GM21737 (cell line): ENCODE results near the gene KRT76.
"Not testable (repeated sequence)": the region's sequence is repeated elsewhere in the genome, so short reads cannot be mapped to it uniquely, and the experiment has no call there.

Experiments used
- ATAC-seq: cut with Tn5 transposase; IDR thresholded peaks from one replicate; pipeline ENCODE4 v1.9.1; 2021; ENCODE audit warnings: mild to moderate bottlenecking, moderate library complexity; ENCODE audit not compliant: unreplicated experiment

Gene KRT76

DNA sequence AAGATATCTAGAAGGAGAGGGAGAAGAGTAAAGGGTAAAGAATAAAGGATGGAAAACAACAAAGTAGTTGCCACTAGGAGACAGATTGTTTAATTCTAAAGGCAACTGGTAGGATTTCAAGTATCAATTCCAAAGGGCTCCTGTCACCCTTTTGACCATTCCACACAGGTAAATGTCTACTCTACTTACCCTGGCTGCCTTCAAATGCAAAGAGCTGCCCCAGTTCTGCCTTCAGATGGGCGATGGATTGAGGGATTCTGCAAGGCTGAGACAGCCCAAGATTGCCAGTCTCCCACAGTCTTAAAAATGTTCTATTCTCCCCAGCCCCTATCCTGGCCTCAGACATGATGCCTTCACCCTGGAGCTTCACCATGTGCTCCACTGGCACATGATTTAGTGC lies 11.4 kb downstream of the KRT76 start:
- ATAC-seq: no peak

DNA sequence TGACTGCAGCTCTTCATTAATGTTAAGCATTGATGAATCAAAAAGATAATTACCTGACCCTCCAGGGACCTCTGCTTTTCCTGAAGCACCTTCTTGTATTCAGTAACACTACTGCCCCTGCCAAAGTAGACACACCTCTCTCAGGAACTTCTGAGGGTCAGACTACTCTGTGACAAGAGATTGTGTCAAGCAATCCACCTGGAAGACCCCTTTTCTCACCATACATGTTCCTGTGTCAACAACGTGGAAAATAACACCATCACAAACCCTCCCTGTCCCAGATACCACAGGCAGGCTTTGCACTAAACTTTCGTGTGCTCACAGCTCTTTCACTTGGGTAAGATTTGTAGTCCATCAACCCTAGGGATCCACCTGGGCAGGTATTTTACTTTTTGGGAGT lies 13.2 kb downstream of the KRT76 start:
- ATAC-seq: no peak

DNA sequence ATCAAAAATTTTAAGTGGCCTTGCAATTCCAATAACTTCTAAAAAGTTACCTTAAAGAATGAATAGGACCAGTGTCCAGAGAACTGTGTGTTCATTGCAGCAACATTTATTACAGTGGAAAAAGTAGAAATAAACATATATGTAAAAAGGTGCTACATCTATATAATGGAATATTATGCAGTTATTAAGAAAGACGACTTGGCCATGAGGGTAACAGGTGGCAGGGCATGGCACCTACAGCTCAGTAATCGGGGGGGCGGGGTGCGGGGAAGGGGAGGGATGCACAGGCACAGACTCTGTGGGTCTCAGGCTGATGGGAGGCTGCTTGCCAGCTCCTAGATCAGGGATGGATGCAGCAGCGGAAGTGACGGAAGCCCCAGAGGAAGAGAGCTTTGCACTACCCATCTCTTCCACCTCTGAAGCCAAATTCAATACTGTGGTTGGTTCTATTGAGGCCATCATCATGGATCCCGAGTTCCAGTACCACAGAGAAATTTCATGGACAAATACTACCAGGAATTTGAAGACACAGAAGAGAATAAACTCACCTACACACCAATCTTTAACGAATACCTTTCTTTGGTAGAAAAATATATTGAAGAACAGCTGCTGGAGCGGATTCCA lies 14.0 kb downstream of the KRT76 start:
- ATAC-seq: no peak

DNA sequence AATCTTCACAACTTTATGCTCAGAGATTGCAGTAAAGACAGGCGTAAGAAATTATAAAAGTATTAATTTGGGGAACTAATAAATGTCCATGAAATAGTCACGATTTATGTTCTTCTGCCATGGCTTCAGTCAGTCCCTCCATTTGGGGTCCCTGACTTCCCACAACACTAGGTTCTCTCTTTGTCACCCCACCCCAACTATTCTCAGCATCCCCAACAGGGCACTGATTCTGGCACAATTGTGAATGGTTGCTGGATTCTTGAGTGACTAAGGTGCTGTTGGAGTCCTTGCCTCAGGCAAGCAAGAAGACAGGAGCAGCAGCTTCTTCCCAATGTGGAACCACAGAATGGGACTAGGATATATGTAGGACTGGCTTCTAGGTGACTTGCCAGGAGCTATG lies 15.3 kb downstream of the KRT76 start:
- ATAC-seq: no peak

DNA sequence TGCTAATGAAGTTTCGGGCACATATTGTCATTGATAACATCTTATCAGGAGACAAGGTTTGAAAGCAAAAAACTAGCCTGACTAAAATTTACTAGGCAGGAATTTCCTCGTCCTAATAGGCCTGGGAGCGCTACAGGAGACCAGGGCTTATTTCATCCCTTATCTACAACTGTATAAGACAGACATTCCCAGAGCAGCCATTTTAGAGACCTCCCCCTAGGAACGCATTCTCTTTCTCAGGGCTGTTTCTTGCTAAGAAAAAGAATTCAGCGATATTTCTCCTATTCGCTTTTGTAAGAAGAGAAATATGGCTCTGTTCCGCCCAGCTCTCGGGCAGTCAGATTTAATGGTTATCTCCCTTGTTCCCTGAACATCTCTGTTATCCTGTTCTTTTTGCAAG lies 15.9 kb downstream of the KRT76 start:
- ATAC-seq: not testable (repeated sequence)

DNA sequence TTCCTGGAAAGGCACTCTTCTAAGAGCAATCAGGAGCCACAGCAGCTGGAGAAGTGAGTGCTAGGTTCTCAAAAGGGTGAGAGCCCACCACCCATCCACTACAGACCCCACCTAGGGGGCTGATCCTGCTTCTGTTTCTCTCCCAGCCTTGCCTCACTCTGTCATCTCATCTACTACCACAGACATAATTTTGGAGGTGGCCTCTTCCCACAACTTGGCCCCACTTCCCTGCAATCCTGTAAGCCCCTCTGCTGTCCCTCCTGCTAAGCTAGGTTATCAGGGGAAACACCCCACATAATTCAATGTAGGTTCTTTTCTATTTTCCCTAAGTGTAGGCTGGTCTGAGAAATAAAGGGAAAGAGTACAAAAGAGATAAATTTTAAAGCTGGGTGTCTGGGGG lies 16.5 kb downstream of the KRT76 start:
- no peak for ATAC-seq

DNA sequence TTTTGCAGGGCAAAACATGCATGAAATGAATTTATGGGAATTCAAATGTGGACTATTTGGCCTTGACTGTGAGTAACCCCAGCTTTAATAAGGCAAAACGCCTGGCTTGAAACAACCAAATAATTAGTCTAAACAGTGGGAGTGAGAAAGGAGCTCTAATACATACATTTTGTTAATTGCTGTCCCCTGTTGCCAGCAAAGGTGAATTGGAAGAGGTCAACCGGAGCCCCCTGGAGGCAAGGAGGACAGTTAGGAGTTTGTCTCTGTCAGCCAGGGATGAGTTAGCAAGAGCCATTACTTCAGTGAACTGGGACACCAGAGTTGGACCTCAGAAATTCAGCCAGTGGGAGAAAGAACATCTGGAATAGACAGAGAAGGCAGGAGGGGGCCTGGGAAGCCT lies 17.4 kb downstream of the KRT76 start:
- no peak for ATAC-seq

DNA sequence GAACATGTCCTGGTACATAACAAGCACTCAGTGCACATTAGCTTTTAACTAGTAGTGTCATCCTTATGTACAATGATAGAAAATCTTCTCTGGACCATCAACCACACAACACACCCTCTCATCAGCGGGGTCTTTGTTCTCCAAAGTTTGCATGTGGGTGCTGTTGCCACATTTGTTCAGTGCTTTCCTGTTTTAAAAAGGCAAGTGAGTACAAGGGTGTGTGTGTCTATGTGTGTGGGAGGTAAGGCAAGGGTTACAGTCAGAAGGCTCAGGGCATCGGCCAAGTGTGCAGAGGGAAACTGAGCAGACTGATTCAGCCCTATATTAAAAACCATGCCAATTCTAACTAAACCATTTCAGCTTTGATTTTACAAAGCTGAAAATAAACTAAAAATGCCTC lies 17.9 kb downstream of the KRT76 start:
- no peak for ATAC-seq

DNA sequence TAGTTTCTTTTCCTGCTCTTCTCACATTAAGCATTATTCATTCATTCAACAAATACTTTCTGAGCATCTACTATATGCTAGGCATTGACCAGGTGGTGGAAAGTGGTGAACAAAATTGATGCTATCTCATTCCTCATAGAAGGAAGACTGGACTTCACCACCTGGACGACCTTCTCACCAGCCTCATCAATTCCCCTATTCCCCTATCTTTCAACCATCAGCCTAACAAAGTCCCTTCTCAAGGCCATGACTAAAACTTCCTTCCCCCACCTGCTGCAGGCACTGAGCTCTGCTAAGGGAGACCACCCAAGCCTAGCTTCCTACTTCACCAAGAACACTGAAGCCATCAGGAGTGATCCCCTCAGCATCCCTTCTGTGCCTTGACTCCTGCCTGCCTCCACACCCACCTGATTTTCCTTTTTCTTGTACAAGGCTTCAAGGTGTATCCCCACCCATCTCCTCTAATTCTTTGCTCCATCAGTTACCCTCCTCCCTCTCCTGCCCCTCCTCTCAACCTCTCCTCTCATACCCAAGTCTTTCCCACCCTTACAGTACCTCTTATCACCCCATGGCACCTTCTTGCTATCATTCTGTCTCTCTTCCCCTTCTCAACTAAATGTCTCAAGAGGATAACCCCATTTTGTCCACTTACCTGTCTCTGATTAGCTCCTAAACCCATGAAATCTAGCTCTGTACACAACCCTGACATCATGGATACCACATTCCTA lies 19.5 kb downstream of the KRT76 start:
- ATAC-seq: no peak

DNA sequence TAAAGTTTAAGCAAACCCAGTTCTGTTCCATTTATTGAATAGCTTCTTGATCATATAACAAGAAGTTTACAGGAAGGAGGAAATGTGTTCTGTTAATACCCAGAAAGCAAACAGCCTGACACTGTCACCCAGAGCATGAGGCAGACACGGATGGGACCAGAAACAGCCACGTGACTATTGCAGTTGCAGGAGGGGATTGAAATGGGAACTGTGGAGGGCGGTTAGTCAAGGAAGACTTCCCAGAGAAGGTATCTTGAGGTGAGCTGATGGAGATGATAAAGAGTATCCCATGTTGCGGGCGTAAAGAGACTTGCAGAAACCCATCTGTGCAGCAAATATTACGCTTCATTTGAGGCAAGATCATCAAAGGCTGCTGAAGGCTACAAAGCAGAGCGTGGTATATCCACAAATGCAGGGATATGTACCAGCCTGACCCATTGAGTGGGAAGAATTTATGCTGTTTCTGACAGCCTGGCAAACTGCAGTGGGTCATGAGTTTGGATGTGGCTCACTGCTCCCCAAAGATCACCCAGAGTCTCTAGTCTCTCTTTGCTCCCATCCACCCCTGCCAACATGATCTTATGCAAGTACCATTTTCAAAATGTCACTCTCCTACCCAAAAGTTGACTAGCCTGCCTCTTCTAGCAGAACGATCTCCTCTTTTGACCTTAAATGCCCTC lies 20.7 kb downstream of the KRT76 start:
- ATAC-seq: no peak

DNA sequence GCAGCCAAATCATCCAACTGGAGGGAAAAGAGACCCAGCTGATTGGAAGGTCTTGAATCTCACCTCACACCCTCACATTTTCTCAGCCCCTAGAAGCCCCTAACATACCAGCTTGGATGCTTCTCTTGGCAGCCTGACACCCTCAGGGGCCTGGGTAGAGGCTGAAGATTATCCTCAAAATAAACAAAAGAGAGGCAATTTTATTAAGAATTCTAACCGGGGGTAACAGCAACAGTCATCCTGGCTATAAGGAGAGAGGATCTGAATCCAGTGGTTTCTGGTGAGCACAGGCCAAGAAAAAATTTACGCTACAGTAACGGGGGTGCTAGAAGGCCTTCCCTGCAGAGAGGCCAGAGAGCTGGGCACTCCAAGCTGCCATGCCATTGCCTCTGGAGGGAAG lies 21.6 kb downstream of the KRT76 start:
- ATAC-seq: no peak

DNA sequence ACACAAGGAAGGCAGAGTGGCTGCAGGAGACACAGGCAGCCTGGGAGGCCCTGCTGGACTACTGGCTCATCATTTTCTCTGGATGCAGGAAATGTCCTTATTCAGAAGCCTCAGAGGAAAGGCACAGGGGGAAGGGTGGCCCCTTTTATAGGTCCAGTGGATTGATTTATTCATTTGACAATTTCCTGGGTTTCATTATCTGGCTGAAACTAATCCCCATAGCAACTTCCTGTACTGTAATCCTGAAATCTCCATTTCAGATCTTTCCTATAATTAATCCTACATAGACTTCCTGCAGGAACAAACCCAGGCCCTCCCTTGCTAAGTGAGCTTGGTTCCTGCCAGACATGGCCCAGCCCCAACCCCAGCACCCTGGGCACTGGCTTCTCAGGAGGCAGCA lies 23.0 kb downstream of the KRT76 start:
- no peak for ATAC-seq

DNA sequence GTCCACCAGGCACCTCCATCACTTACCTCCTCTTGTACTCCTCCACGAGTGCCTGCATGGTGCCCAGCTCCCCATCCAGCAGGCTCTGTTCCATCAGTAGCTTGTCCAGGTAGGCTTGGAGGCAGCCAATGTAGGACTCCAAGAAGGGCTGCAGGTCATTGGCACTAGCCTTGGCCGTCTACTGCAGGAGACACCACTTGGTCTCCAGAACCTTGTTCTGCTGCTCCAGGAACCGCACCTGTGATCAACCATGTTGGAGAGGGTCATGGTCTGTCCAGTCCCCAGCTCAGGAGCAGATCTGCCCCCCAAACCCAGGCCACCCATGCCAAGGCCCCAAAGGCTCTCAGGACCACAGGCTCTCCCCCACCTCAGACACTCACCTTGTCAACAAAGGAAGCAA lies 23.9 kb downstream of the KRT76 start:
- no peak for ATAC-seq

DNA sequence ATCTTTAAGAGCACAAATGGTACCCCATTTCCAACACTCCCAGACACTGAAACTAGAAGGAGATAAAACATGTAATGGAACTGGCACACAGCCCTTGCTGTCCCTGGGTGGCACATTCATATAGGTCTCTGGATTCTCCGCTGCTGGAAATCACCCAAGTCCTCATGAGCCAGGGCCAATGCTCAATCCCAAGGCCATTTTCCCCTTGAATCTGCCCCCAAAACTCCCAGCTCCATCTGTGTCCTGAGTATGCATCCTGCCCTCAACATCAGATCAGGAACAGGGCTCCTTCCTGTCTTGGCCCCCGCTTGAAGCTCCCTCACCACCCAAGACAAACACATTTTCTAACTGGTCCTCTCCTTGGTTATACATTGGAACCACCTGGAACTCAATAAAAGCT lies 24.6 kb downstream of the KRT76 start:
- no peak for ATAC-seq

DNA sequence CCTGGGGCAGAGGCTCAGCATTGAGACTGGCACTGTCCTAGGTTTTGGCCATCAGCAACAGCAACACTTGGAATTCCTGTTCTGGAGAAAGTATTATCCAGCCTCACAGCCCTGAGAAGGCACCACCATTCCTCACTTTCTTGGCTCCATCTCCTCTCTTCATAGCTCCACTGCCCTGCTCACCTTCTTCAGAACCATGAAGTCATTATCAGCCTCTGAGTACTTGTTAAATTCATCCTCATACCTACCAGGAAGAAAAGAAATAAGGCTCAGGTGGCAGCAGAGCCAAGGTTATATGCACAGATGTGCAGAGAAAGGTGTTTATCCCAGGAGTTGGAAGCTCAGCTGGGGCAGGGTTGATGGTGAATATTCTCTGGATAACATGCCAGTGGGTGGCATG lies 25.4 kb downstream of the KRT76 start:
- no peak for ATAC-seq

DNA sequence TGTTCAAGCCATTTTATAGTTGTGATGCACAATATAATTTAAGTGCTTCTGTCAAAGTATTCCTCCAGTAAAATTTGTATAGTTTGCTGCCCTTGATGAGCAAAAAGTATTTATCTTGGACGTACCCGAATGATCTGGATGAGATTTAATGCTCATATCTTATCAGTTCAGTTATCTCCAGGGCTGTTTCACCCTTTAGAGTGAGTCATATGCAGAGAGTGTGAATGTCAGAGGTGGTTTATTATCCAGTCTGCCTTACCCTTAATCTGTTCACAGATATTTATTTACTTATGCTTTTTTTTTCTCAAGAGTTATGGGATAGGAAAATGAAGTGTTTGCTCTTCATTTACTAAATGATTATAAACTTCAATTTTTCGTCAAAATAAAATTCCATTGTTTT lies 26.6 kb downstream of the KRT76 start:
- ATAC-seq: not testable (repeated sequence)

DNA sequence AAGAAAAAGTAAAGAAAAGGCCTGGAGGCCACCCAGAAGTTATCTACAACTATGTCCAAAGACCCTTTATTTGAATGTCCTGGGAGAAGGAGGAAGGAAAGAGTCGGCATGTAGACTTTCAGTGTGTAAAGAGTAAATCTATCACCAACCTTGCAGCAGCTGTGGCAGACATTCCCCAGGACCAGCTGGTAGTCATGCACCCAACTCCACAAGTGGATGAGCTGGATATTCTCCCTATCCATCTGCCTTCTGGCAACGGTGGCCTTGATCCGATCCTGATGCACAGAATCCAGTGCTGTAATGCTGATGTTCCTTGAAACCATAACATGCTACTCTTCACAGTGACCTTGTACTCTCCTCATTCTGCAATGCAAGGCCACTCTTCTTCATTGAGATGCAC lies 27.3 kb downstream of the KRT76 start:
- ATAC-seq: no peak

DNA sequence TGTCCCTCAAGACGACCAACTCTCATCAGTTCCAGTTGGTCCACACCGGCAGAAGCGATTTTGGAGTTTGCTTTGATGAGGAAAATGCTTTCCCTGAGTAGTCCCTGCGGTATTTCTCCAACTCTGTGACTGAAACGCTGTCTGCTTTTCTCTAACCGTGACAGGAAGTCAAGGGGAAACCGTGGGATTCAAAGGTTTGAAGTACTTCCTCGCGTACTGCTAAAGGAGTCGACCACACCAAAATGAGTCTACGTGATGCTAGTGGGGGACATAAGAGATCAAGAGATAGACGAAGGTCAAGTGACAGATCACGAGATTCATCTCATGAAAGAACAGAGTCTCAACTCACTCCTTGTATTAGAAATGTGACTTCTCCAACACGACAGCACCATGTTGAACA lies 28.6 kb downstream of the KRT76 start:
- ATAC-seq: no peak

DNA sequence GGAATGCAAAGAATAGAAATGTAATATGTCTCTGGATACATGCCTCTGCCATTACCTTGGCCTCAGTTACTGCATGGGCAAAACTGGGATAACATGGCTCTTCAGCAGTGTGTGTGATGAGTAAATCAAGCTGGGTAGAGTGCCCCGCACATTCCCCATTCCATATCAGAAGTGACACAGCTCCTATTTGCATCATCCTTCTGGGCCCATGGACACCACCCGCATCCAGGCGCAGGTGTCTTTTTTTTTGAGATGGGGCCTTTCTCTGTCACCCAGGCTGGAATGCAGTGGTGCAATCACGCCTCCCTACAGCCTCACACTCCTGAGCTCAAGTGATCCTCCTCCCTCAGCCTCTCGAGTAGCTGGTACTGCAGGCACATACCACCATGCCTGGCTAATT lies 31.6 kb downstream of the KRT76 start:
- no peak for ATAC-seq

DNA sequence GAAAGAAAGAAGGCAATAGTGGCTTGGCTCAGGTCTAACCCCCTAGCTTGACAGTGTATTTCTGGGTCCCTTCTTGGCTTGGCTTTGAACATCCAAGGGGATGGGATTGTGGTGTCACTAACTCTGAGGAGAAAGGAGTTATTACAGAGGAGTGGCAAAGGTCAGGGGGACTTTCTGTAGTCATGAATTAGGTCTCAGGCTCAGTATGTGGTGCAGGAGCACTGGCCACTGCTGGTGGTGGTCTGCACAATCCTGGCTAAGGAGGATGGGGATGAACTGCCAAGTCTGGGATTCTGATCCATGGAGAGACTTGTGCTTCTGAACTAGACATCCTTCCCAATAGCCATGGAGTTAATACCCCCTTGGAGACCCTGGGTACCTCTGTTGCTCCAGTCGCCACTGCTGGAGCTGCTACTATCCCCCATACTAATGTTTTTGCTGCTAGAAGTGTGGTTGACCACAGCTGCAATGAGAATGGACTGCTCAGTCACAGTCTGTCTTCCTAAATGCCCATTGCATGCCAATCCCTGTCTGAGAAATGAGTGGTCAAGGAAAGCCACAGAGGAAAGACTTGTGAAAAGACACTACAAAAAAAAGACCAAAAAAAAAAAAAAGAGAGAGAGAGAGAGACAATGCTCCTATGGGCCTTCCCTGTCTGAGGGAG lies 32.5 kb downstream of the KRT76 start:
- no peak for ATAC-seq

DNA sequence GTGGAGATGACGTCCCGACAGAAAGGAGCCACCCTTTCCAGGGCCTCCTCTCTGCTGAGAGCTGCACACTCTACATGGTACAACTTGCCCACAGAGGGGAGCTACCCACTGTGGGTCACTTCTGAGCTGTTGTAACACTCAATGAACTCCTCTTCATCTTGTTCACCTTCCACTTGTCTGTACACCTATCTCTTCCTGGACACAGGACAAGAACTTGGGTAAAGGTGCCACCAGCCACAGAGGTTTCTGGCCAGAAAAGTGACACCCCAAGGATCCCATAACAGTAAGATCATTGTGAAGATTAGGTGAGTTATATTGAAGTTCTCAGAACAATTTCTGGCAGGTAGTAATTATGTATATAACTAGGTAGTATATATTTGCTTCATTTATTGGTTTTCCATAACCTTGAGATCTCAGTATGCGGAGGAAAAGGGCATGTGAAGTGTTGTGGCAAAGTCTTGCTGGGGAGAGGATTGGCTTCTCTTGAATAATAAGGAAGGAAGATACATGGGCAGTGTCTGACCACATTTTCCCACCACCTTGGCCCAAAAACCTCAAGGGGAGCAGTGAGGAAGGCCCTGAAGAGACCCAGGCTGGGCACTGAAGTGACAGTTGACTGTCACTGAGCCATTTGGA lies 34.2 kb downstream of the KRT76 start:
- no peak for ATAC-seq
